ENCODE results near the gene IFT20. TPM values are rescaled to one million over a fixed set of nuclear protein-coding genes. Genes with fewer than 3 reads are reported as not detected.
A peak's percentile ranks its signal among the peaks of the same experiment; 100 is the strongest.

IFT20 gene
- total RNA-seq, 4 donors from 2014 or later = 7.2 to 46.0 (median 32.4) TPM

DNA sequence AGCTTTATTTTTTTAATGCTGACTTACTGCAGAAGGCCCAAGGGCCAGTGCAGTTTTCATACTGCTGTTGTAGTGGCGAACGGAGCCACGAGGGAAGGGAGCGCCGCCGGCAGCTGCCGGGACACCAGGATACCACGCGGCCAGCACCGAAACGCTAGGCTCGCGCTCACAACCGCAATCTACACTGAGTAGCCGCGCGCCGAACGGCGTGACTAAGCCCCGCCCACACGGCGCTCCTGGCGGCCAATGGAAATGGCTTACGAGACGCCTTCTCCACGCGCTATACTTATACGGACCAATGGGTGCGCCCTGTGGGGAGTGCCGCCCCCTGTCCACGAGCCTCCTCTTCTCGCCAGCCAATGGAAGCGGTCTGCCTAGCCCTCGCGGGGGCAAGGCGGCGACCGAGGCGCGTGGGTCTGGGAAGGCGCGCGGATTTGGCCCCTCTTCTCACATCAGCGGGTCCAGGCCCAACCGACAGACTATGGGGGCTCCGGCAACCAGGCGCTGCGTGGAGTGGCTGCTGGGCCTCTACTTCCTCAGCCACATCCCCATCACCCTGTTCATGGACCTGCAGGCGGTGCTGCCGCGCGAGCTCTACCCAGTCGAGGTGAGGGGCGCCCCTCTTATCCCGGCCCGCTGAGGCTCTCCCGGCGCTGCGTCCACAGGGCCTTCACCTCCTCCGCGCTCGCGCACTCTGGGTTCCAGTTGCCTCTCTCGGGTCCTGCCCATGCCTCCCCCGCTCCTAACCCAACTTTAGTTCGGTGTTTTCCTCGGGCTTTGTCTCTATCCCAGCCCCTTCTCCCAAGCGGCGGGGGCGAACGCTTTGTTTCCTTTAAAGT lies 16.3 kb downstream of the IFT20 start, which contains the start of gene TMEM97:
Gene TMEM97 (plus strand): TSS at position 442 of the 839 bp plus-strand sequence. CDS start 40 bp downstream, at position 482.
- Histone ChIP-seq H3K27ac (peak within 1 kb of the TSS; percentile 69 to 82 (median 80)), H3K4me1 (peaks cover 7 to 23% (median 19%) of the 10 kb centered on the region in 4 donors), H3K9me3 (no peaks in the 10 kb centered on the region), H3K36me3 (no peaks in the 10 kb centered on the region), H3K27me3 (no peaks in the 10 kb centered on the region), H3K4me3 (peak within 1 kb of the TSS; percentile 50 to 64 (median 56))
- intact Hi-C loops (cut with DNase I; ENCODE audit: low total_unique reads) (no loop called here), in situ Hi-C loops (cut with MboI; ENCODE audit: low pct_ligation_motif_present in 1 of 4, low pct_unique_long_range_greater_than_20kb in 1 of 4, low sequenced_read_pairs in 3 of 4) (no loop called here)
- TF ChIP-seq EP300 (IDR thresholded peaks at IDR 0.05; ENCODE audit: low read depth) = no peak
- TF ChIP-seq POLR2AphosphoS5 (IDR thresholded peaks at IDR 0.05) = peak; percentile 37 to 53 (median 48)
- TF ChIP-seq, protein P1, sequence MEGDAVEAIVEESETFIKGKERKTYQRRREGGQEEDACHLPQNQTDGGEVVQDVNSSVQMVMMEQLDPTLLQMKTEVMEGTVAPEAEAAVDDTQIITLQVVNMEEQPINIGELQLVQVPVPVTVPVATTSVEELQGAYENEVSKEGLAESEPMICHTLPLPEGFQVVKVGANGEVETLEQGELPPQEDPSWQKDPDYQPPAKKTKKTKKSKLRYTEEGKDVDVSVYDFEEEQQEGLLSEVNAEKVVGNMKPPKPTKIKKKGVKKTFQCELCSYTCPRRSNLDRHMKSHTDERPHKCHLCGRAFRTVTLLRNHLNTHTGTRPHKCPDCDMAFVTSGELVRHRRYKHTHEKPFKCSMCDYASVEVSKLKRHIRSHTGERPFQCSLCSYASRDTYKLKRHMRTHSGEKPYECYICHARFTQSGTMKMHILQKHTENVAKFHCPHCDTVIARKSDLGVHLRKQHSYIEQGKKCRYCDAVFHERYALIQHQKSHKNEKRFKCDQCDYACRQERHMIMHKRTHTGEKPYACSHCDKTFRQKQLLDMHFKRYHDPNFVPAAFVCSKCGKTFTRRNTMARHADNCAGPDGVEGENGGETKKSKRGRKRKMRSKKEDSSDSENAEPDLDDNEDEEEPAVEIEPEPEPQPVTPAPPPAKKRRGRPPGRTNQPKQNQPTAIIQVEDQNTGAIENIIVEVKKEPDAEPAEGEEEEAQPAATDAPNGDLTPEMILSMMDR (IDR thresholded peaks at IDR 0.05) = peak in 2 of 5 experiments; percentile 8 to 9
- TF ChIP-seq POLR2A (IDR thresholded peaks at IDR 0.05) = peak; percentile 13
- WGBS, 2 donors (ENCODE audit: low coverage in 1 of 2) = 0% methylated on average over 5 to 44 of the region's 72 CpGs
- DNase-seq = peak; percentile 96

DNA sequence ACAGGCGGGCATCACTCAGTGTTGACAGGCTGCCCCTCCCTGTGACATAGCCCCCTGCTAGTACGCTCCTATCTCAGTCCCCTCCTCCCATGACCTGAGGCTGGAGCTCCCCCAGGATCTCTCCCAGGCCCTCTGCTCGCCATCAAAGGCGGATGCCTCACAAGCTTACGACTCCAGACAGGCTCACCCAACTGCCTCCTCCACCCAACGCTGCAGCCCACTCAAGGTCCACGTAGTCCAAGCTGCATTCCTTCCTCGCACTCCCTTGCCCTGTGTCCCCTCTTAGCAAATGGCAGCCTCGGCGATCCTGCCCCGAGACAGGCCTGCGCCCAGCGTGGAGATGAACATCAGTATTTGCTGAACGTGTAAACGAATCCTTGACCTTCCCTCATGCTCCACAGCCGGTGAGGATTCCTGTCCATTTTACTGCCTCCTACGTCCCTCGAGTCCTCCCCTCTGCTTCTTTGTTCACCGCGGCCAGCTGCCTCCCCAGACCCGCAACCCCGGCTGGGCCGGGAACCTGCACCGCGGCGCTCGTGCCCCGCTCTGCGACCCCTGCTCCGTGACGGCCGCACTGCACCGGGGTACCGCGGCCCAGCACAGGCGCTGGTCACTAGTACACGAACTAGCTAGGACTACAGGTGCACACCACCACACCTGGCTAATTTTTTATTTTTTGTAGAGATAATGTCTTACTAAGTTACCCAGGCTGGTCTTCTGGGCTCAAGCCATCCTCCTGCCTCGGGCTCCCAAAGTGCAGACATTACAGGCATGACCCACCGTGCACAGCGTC lies 17.1 kb downstream of the IFT20 start:
- WGBS, 2 donors (ENCODE audit: low coverage in 1 of 2) = 16% methylated on average over 36 of the region's 40 CpGs; no CpG with 5 or more reads in 1 of the 2 donors
- no peaks in the 10 kb centered on the region for H3K36me3 ChIP-seq
- peak overlapping the region; percentile 19 to 64 (median 56) for H3K4me3 ChIP-seq
- TF ChIP-seq, protein P1 (IDR thresholded peaks at IDR 0.05) = no peak
- TF ChIP-seq POLR2AphosphoS5 (IDR thresholded peaks at IDR 0.05) (no peak), EP300 (IDR thresholded peaks at IDR 0.05; ENCODE audit: low read depth) (no peak), POLR2A (IDR thresholded peaks at IDR 0.05) (no peak)
- in situ Hi-C loops (cut with MboI; ENCODE audit: low pct_ligation_motif_present in 1 of 4, low pct_unique_long_range_greater_than_20kb in 1 of 4, low sequenced_read_pairs in 3 of 4) (no loop called here), intact Hi-C loops (cut with DNase I; ENCODE audit: low total_unique reads) (no loop called here)
- no peaks in the 10 kb centered on the region for H3K27me3 ChIP-seq
- no peak for DNase-seq
- H3K27ac ChIP-seq = peak overlapping the region; percentile 31 to 82 (median 80)
- peaks cover 7 to 23% (median 19%) of the 10 kb centered on the region in 4 donors for H3K4me1 ChIP-seq
- no peaks in the 10 kb centered on the region for H3K9me3 ChIP-seq

DNA sequence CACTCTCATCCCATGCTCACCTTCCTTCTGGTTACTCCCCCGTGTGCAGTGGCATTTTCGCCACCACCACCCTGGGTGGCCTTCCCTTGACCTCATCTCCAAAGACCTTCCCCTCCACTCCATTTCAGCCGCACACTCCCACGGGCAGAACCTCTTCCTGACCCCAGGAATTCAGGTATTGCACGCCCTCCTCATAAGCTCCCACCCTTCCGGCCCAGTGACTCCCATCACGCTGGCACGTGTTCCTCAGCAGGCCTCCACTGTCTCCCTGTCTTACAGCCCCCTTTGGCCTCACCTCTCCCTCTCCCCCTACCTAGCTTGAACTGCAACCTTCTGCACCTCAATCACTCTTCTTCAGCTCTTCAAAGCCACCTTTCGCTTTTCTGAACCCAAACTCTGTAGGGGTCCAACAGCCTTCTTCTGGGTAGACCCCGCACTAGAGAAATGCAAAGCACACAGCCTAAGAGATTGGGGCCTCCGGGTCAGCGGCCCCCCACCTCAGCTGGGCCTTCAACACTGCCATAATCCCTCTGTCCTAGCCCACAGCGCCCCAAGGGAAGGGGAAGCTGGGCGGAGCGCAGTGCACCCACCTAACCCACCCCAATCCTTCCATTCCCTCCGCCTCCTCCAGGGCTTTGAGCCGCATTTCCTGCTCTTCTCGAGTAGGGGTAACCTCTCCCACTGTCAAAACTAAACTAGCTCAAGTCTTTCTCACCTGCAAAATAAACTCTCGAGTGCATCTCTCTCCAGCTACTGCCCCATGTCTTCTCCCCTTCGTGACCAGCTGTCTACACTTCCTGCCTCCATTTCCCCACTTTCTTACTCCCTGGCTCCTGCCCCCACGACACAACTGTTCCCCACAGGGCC lies 17.9 kb downstream of the IFT20 start:
- Histone ChIP-seq H3K27me3 (no peaks in the 10 kb centered on the region), H3K4me1 (peaks cover 7 to 23% (median 19%) of the 10 kb centered on the region in 4 donors), H3K36me3 (no peaks in the 10 kb centered on the region), H3K4me3 (no peak overlapping the region), H3K27ac (no peak overlapping the region), H3K9me3 (no peaks in the 10 kb centered on the region)
- in situ Hi-C loops (cut with MboI; ENCODE audit: low pct_ligation_motif_present in 1 of 4, low pct_unique_long_range_greater_than_20kb in 1 of 4, low sequenced_read_pairs in 3 of 4) = no loop called here
- DNase-seq = no peak
- WGBS, 2 donors (ENCODE audit: low coverage in 1 of 2) = 75 to 88% methylated on average over 5 to 21 of the region's 21 CpGs
- TF ChIP-seq EP300 (IDR thresholded peaks at IDR 0.05; ENCODE audit: low read depth) (no peak), POLR2A (IDR thresholded peaks at IDR 0.05) (no peak), POLR2AphosphoS5 (IDR thresholded peaks at IDR 0.05) (no peak)
- TF ChIP-seq, protein P1 (IDR thresholded peaks at IDR 0.05) = no peak
- intact Hi-C loops (cut with DNase I; ENCODE audit: low total_unique reads) = no loop called here
